Body of pancreas (tissue), 4 donors: ENCODE results near the gene CASP7. TPM values are rescaled to one million over a fixed set of nuclear protein-coding genes. Genes with fewer than 3 reads are reported as not detected.

Experiments used
- ATAC-seq: fragments of 150-250 bp; one replicate; pipeline ENCODE4 v1.9.1; 2016
- DNase-seq, 4 donors: peaks; one replicate each; pipeline ENCODE4 v3.0.0-alpha.2; 2019
- H3K27ac ChIP-seq, 4 donors: fragments of 200-600 bp; sonication (generic); 1 replicate in 3 of 4; 2 replicates in 1 of 4; pipeline versions ENCODE4 v1.5.1 to v1.6.1; 2016 to 2019; ENCODE audit warnings: mild to moderate bottlenecking in 1 of 4, mixed read lengths in 1 of 4, moderate library complexity in 1 of 4
- H3K27me3 ChIP-seq, 2 donors: fragments of 200-600 bp; sonication (generic); one replicate each; pipeline ENCODE4 v1.6.0; 2016; ENCODE audit warnings: mild to moderate bottlenecking in 1 of 2
- H3K36me3 ChIP-seq, 2 donors: fragments of 200-600 bp; sonication (generic); replicated peaks in 1 of 2; 2 replicates each; pipeline ENCODE4 v1.5.1; 2016; ENCODE audit warnings: low read depth in 2 of 2; ENCODE audit not compliant: insufficient read depth in 1 of 2
- H3K4me1 ChIP-seq: fragments of 200-600 bp; sonication (generic); one replicate; pipeline ENCODE4 v1.6.0; 2016
- H3K4me3 ChIP-seq, 2 donors: fragments of 200-600 bp; sonication (generic); 1 replicate in 1 of 2; 2 replicates in 1 of 2; pipeline ENCODE4 v1.5.1; 2016 to 2019
- H3K9me3 ChIP-seq, 3 donors: fragments of 200-600 bp; sonication (generic); 1 replicate in 2 of 3; 2 replicates in 1 of 3; pipeline ENCODE4 v1.5.1; 2016
- CTCF ChIP-seq, 7 experiments: fragments of 450-650 bp in 4 of 7; fragments of 200-600 bp in 3 of 7; sonication (generic) in 3 of 7; IDR thresholded peaks; one replicate each; pipeline ENCODE4 v1.5.1; 2016 to 2019; ENCODE audit warnings: antibody characterized with exemption in 7 of 7
- POLR2A ChIP-seq, 3 donors: fragments of 450-650 bp; IDR thresholded peaks; one replicate each; pipeline ENCODE4 v1.6.1; 2016; ENCODE audit warnings: antibody characterized with exemption in 3 of 3, mild to moderate bottlenecking in 2 of 3
- WGBS, 2 donors: methylation state at CpG; one replicate each; pipeline ENCODE4 v1.1.5; 2017; 5-methylcytosine and 5-hydroxymethylcytosine counted together
- intact Hi-C: fragments of 100-400 bp; cut with DNase I; formaldehyde crosslinking; loops from one replicate; pipeline ENCODE4 v1.15.1; 2023
- total RNA-seq, 2 donors: library from RNA; depleted of rRNA; stranded (reverse); fragments of >200 nt; gene quantifications; one replicate each; pipeline ENCODE4 v1.1.0, GENCODE V29; 2016

The CASP7 gene
- total RNA-seq, 2 donors from 2014 or later = 11.2 to 23.1 TPM

DNA sequence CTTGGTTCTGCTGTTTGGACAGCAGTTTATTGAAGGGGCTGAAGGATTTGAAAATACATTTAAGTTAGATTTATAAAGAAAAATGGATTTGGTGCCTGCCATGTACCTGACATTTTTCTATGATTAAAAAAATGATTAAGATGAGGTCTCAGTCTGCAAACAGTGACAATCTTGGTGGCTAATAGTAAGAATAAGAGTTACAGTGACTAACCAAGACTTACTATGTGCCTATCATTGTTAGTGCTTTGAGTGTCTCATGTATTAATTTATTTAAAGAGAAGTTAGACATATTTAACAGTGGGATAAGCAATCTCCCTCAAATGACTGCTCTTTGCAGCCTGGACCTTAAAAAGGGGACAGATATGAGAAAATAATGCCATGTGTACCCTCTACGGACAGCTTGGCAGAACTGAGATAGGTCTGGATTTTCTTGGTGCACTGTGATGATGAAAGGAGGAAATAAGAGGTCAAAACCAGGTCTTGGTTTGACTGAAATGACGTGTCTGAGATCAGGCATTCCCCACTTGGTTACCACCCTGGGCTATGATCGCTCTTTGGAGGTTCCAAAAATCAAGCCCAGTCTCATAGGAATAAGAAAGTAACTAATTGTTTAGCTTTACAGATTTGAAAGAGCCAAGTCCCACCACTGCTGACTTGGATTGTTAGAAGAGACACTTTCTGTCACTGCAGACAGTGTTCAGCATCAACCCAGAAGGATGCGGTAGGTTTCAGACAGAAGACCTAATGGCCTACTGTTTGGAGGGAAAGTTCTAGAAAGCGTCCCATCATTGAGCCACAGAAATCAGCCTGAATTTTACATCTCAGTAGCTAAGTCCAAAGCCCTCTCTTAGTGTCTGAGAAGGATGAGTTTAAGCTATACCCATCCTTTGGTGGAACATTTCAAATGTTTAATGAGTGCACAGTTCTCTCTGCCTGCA is 2.1 kb downstream of the CASP7 start:
- H3K9me3 ChIP-seq = no peaks in the 10 kb centered on the region
- peaks cover 16% of the 10 kb centered on the region for H3K4me1 ChIP-seq
- no peaks in the 10 kb centered on the region for H3K27me3 ChIP-seq
- DNase-seq = no peak
- intact Hi-C loops = no loop called here
- TF ChIP-seq CTCF (IDR thresholded peaks at IDR 0.05) (no peak), POLR2A (IDR thresholded peaks at IDR 0.05) (no peak)
- no peak for ATAC-seq
- peak overlapping the region in 2 of 4 donors; percentile 96 to 99 for H3K27ac ChIP-seq
- H3K36me3 ChIP-seq = no peaks in the 10 kb centered on the region
- 80 to 84% methylated on average over 5 of the region's 5 CpGs for WGBS, 2 donors
- no peak overlapping the region for H3K4me3 ChIP-seq

DNA sequence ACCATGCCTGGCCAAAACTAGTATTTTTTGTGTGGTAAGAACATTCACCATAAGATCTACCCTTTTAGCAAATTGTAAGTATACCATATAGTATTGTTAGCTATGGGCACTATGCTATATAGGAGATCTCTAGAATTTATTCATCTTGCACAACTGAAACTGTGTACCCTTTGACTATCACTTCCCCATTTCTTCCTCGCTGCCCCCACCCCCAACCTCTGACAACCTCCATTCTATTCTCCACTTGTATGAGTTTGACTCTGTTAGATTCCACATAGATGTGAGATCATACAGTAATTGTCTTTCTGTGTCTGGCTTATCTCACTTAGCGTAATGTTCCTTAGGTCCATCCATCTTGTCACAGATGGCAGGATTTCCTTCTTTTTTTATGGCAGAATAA is 3.6 kb downstream of the CASP7 start:
- ATAC-seq = no peak
- no peak for TF ChIP-seq CTCF (IDR thresholded peaks at IDR 0.05)
- no peak for TF ChIP-seq POLR2A (IDR thresholded peaks at IDR 0.05)
- 85 to 93% methylated on average over 2 of the region's 2 CpGs for WGBS, 2 donors

GRCh38 chr10:113686028-113686427 is 6.3 kb downstream of the CASP7 start:
- peaks cover 10% of the 10 kb centered on the region for H3K4me1 ChIP-seq
- no peak for ATAC-seq
- no peaks in the 10 kb centered on the region for H3K27me3 ChIP-seq
- 78 to 80% methylated on average over 3 of the region's 3 CpGs for WGBS, 2 donors
- no peak overlapping the region for H3K27ac ChIP-seq
- TF ChIP-seq POLR2A (IDR thresholded peaks at IDR 0.05) = no peak
- no peak for TF ChIP-seq CTCF (IDR thresholded peaks at IDR 0.05)
- H3K36me3 ChIP-seq = no peaks in the 10 kb centered on the region
- DNase-seq = no peak
- H3K4me3 ChIP-seq = no peak overlapping the region
- intact Hi-C loops = no loop called here
- no peaks in the 10 kb centered on the region for H3K9me3 ChIP-seq

More for the DNA sequence above, 3.6 kb downstream of the CASP7 start:
- Histone ChIP-seq H3K36me3 (no peaks in the 10 kb centered on the region), H3K27ac (no peak overlapping the region), H3K4me3 (no peak overlapping the region), H3K9me3 (no peaks in the 10 kb centered on the region), H3K27me3 (no peaks in the 10 kb centered on the region), H3K4me1 (peaks cover 16% of the 10 kb centered on the region)
- intact Hi-C loops = no loop called here
- no peak for DNase-seq

GRCh38 chr10:113687037-113687436 is 7.3 kb downstream of the CASP7 start:
- Histone ChIP-seq H3K27ac (no peak overlapping the region), H3K36me3 (no peaks in the 10 kb centered on the region), H3K27me3 (no peaks in the 10 kb centered on the region), H3K4me1 (peaks cover under 1% of the 10 kb centered on the region), H3K4me3 (no peak overlapping the region), H3K9me3 (no peaks in the 10 kb centered on the region)
- 83 to 93% methylated on average over 4 of the region's 4 CpGs for WGBS, 2 donors
- intact Hi-C loops = no loop called here
- ATAC-seq = no peak
- no peak for DNase-seq
- TF ChIP-seq POLR2A (IDR thresholded peaks at IDR 0.05) = no peak
- TF ChIP-seq CTCF (IDR thresholded peaks at IDR 0.05) = no peak
